ENCODE results near the gene LY86.

LY86 gene

DNA sequence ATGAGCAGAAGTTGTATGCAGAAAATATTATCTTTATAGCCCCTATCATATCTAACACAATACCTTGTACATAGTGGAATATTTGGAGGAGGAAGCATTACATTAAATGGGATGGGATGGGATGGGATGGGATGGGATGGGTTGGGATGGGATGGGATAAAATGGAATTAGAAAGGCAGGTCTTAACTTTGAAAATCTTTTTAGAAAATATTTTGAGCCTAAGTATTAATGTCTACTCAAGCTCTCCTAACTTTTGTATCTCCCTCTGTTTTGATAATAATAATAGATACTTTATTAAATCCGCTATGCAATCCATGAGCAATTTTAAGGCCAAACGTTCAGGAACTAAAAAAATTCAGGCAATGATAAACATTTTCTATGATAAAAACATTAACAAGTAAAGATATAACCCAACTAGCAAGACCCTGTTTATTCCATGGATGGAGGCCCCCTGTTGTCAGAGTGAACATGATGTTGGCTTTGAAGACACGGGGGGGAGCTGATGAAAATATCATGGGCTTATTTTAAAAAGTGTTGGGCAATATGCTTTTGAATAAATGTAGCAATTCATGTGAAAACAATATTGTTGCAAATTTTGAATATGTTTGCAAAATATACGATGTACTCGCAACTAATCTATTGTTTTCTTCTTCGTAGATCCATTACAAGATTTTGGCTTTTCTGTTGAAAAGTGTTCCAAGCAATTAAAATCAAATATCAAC, 35.9 kb downstream of the LY86 start:
- no peak for DNase-seq

DNA sequence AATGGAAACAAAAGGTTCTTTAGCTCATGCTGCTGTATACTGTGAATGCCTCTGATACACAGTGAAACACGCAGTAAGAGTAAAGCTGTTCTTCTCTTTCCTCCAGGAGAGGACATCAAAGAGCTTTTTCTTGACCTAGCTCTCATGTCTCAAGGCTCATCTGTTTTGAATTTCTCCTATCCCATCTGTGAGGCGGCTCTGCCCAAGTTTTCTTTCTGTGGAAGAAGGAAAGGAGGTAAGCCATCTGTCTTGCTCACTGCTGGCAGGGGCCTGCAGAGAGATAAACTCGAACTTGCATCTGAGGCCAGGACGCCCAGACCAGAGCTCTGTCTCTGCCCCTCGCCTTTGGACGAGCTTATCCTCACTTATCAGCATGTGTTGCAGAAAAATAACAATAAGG, 37.7 kb downstream of the LY86 start:
- no peak for DNase-seq

DNA sequence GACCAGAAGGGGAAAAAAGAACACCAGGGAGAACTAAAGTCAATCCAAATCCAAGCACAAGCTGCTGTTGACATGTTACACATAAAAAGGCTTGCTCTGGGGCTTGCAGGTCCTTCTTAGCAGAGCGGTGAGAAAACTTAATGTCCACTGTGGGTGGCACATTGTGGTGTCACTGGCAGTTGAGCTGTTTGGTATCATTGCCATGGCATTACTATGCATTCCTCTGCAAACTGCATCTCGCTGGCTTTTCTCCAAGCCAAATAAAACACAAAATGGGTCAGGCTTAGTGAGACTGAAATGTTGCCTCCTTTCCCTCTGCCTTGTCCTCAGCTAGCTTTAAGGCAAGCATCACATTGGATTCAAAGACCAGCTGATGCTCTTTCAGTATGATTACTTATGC, 40.9 kb downstream of the LY86 start:
- DNase-seq, result no peak

DNA sequence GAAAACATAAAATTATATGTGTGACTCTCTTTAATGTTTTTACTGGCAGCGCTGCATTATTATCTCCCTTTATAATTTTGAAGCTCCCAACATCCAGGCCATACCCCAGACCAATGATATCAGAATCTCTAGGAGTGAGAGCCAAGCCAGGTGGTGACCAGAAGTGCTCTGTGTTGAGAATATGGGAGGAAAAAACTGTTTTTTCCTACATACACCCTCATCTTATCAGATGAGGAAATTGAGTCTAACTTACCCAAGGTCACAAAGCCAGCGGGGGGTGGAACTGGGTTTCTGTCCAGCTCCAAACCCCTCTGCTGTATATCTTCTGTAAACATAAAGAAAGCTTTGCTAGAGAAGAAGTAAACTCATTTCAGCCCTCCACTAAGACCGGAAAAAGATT, 42.5 kb downstream of the LY86 start:
- DNase-seq, result no peak

DNA sequence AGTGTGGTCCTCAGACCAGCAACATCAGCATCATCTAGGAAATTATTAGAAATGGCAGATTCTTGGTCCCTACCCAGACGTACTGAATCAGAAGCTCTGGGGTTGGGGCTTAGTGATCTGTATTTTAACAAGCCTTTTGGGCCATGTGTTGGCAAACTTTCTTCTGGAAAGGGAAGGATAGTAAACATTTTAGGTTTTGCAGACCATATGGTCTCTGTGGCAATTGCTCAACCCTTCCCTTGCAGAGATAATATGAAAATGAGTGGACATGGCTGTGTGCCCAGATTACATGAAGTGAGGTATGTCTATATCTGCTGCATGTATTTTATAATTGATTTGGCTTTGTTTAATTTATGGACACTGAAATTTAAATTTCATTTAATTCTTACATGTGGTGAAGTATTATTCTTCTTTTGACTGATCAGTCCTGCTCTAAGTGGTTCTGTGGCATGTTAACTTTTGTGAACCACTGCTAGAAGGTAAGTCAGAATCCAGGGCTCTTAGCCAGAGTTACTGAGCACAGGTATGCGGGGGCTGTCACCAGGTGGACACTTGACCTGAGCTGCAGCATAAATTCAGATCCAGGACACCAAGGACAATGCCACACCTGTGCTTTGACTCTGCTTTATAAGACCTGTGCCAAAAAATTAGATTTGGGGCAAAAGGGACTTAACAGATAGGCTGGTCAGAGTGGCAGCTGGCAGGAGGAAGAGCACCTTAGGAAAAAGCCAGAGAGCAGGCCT, 43.2 kb downstream of the LY86 start:
- no peak for DNase-seq

DNA sequence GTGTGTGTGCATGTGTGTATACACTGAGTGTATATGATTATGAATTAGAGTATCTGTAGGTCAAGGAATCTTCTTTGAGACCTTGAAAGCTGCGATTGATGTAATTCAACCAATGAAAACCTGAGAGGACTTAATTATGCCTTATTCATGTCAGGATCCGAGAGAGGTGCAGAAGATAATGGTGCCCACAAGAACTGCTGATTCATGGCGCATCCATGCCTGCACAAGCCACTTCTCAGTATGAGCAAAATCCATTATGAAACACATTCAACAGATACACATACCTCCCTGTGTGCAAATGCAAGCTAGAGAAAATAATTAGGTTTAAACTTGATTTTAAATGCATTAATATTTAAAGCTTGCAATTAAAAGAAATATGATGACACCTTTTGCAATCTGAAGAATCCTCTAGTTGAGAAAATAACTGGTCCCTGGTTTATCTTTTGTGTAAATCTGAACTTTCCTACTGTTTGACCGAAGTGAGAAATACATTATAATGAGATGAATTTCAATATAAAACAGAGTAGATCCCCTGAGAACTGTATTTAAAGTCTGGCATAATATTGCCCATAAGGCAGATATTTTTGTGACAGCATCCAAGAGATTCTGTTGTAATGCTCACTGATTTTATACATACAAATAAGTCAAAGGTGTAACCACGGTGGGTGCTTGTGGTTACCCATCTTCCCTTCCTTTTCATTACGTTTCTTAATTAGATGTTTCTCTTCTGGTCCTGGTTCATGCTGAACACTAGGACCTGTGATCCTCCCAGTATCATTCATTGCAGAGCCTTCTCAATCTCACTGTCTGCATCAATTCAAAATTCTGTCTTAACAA, 45.6 kb downstream of the LY86 start:
- no peak for DNase-seq

DNA sequence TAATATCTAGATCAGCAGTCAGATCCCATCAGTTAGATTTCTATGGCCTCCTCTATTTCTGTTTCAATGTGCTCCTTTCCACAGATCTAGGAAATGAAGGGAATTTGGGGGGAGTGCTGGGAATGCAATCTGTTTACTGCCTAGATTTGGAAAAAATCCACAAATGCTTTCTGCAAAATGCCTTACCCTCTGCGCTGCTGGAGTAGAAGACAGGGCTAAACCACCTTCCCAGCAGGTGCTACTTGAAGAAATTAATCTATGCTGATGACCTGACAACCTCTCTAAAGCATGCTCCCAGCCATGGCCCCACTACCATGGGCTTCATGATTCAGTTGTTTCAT, 46.2 kb downstream of the LY86 start:
- DNase-seq, result no peak

DNA sequence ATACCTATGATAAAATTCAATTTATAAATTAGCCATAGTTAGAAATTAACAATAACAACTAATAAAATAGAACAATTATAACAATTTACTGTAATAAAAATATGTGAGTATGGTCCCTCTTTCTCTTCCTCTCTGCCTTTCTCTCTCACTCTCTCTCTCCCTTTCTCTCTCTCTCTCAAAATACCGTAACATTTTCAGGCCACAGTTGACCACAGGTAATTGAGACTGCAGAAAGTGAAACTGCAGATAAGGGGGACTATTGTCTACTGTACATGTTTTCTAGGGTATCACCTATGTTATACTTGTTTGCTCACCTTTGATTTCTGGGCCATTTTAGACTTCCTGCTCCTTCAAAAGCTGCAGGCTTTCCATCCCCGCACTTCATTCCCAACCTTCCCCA, 46.8 kb downstream of the LY86 start:
- no peak for DNase-seq

DNA sequence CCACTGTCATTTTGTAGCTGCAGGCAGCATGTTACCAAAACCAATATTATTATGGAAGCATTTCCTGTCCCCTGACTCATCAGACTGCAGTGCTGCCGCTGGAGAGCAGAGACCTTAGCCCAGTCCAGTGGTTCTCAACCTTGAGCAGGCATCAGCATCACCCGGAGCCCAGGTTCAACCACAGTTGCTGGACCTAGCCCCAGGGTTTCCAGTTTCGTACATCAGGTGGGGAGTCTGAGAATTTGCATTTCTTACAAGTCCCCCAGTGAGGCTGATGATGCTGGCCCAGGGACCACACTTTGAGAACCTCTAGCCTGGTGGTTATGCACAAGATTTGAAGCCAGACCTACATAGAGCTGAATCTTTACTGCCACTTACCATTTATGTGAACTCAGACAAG, 47.3 kb downstream of the LY86 start:
- DNase-seq, result no peak

DNA sequence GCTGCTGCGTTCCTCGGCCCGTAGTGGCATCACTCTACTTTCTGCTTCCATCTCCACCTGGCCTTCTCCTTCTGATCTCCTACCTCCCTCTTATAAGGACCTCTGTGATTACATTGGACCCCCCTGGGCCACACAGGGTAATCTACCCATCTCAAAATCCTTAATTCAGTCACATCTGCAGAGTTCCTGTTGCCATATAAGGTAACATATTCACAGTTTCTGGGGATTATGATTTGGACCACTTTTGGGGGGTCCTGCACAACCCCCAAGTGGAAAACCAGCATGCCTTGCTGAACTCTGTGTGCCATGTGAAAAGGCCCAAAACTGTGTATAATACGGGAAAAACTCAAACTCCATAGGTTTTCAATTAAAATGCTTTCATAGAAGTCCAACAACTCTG, 51.1 kb downstream of the LY86 start:
- DNase-seq, result no peak

DNA sequence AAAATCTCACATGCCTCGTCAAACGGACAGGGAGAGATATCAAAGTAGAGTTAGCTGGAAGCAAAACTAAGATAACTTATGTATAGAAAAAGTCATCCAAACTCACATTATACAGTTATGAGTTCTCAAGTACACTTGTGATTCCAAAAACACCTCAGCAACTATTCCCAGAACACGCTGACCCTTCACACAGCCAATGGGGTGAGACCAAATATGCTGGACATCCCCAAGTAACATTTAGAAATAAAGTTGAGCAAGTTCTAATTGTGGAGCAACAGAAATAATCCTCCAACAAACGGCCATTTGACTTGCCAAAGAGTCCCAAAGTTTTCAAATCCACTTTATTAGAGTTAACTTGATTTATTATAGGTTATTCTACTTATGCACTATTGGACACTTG, 52.4 kb downstream of the LY86 start:
- no peak for DNase-seq

DNA sequence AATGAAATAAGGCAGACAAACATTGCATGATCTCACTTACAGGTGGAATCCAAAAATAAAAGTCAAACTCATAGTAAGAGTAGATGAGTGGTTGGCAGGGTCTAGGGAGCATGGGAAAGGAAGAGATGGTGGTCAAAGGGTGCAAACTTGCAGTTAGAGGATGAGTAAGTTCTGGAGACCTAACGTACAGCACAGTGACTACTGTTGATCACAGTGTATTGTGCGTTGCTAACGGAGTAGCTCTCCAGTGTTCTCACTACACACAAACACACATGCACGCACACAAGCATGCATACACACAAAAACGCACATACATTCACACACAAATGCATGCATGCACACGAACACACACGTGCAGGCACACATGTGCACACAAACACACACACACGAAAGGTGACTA, 54.9 kb downstream of the LY86 start:
- DNase-seq, result no peak

DNA sequence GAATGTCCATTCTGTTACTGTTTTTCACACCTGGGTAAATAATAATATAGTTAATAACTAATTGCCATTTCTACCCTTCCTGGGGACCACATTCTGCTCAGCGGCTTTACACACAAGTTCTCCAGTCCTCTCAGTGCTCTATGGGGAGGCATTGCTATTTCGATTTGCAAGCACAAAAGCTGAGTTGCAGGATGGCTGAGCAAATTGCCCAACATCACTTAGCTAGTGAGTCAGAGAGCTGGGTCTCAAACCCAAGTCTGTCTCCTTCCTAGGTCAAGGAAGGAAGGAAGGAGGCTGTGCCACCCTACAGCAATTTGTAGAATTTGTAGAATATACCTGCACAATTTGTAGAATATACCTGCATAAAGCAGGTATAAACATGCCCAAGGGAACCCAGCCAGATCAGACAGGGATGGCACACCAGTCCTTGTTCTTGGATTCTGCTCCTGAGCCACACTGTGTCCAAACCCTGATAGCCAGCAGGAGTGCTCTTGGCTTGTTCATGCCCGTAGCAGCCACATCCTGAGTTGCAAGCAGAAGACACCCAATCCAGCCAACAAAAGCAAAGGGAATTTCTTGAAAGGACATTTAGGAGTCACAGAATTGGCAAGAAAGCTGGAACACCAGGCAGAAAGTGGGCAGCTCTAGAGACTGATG, 56.9 kb downstream of the LY86 start:
- no peak for DNase-seq

DNA sequence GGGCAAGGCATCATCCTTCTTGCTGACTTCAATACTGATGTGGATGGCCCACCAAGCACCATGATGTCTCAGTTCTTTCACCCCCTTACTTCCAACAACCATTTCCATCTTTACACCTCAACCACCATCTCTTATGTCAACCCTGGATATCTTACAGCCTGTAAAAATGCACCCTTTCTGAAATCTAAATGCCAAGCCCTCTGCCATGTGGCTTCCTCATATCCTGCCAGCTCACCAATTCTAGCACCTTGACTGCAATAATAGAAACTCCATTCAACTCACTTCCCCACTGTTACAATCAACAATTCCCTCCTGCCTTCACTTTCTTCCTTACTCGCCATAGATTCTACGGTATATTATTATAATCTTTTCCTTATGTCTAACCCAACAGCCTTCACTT, 57.9 kb downstream of the LY86 start:
- no peak for DNase-seq

DNA sequence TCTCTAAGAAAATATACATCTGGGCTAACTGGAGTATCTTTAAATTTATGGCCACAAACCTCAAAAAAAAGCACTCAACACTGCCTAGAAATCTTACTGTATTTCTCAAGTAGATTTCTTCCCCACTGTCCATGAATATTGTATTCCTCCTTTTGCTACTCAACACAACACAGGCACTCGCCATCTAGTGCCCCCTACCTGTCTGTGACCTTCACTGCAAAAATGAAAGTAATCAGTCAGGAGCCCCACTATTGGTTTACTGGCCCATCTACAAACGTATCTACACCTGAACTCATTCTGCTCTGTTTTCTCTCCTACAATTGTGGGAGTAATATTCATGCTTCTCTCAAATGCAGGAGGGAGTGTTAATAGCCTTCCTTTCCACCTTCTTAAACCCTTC, 58.3 kb downstream of the LY86 start:
- DNase-seq, result no peak

DNA sequence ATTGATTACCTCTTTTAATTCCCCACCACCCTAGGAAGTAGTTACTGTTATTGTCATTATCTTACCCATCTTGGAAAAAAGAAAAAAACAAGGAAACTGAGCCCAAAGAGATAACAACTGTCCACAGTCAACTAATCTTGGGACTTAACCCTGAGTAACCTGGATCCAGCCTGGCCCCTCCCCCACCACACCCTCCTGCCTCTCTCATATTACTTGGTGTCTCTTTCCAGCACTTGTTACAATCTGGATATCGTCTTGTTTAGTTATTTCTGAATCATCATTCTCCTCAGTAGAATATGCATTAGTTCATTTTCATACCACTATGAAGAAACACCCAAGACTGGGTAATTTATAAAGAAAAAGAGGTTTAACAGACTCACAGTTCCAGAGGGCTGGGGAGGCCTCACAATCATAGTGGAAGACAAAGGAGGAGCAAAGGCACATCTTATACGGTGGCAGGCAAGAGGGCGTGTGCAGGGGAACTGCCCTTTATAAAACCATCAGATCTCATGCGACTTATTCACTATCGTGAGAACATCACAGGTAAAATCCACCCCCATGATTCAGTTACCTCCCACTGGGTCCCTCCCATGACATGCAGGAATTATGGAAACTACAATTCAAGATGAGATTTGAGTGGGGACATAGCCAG, 60.3 kb downstream of the LY86 start:
- no peak for DNase-seq

DNA sequence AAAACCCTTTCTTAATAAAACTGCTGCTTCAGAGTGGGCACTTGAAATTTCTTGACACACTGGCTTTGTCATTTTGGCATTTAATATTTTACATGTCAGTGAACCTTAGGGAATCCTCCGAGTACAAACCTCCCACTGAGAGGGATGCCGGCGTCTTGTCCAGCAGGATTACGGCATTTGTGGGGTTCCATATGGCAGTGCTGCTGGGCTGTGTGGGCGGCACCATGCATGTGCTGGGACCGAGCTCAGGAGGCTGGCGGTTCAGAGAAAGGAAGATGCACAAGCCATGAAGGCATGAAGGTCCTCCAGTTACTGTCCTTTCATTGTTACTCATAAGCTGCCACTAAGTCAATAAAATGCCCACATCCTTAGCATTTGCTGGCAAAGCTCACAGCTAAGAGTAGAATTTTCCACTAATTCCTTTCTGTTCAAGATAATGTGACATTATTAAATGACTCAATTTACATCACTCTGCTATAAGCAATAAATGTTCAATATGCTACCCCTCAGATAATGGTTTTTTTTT, 61.4 kb downstream of the LY86 start:
- no peak for DNase-seq

DNA sequence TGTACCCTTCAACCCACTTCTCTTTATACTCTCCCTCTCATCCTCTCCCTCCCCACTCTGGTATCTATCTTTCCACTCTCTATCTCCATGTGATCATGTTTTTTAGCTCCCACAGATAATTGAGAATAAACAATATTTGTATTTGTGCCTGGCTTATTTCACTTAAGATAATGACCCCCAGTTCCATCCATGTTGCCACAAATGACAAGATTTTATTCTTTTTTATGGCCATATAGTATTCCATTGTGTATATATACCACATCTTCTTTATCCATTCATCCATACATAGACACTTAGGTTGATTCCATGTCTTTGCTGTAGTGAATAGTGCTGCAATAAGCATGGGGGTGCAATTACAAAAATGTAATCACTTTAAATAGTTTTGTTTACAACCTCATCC, 62.3 kb downstream of the LY86 start:
- no peak for DNase-seq

DNA sequence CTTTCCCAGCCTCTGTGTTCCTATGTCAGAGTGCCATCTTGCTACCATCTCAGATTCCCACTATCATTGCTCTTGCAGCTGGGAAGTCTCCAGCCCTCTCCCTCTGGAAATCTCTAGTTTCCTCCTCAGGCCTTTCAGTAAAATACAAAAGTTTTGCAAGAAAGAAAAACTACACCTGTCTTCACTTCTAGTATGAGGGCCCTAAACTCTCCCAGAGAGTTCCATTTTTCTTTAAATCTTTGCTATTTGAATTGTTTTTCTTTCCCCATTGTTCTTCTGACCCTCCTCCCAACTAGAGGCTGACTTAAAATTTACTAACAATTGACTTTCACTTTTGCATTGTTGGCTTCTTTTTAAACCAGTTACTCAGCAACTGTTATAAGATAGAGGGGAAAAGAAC, 62.8 kb downstream of the LY86 start:
- DNase-seq, result no peak

DNA sequence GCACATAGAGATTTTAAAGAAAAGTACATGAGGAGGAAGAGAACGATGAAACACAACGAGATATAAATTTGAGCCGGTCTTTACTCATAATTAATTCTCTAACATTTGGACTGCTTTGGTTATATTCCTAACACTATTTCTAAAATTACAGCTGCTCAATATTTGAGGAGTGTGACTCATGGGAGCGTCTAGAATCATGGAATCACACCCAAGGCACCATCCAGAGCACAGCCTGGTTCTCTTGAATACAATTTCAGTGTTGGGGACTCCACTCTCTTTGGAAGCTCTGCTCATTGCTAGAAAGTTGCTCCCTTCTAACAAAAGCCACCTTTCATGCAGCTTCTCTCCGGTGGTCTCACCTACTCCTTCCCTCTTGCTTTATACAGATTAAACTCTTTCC, 64.4 kb downstream of the LY86 start:
- no peak for DNase-seq

DNA sequence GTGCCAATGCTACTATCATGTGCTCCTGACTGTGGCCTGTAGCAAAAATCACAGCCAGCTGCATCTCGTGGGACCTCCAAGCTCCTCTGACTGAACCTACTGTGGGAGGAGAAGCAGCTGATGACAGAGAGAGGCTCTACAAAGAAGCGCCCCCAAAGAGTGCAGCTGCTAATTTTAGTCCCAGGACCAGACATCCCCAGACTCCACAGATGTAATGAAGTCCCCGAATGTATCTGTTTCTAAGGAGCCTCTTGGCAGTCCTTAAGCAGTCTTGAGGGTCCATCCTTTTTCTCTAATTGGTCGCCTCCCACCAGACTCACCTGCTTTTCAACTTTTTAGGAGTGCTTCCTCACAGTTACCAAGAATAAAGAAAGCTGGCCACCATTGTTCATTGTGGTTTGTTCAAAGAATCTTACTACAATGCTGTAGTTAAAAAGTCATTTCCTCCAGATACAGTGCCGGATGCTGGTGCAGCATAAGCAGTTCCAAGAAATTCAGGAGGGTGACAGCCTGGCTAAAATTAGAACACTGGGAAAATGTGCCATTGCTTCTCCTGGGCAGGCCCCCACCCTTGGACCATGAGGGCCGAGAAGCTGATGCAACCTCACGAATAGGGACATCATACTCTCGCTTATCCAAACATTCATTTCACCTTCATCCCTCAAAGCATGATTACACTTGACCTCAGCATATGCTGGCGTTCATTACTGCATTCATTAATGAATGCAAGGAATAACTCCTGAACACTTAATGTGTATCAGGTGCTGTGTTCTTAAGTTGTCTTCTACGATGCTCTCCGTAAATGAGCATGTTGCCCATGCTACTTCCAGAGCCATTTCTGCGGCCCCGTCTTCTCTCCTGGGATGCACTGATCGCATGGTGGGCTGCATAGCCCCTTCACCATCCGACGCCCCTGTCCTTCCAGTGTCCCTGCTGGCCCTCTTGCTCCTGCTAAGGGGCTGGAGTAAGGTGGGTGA, 66.4 kb downstream of the LY86 start:
- DNase-seq, result no peak
